Limb (tissue), 2 donors: ENCODE results near the gene TAF1B.
"Not testable (repeated sequence)": the region's sequence is repeated elsewhere in the genome, so short reads cannot be mapped to it uniquely, and the experiment has no call there.

Source experiments
- DNase-seq, 2 donors: peaks; one replicate each; pipeline ENCODE4 v3.0.0-alpha.2; 2016; ENCODE audit errors: extremely low spot score in 2 of 2

Gene TAF1B

DNA sequence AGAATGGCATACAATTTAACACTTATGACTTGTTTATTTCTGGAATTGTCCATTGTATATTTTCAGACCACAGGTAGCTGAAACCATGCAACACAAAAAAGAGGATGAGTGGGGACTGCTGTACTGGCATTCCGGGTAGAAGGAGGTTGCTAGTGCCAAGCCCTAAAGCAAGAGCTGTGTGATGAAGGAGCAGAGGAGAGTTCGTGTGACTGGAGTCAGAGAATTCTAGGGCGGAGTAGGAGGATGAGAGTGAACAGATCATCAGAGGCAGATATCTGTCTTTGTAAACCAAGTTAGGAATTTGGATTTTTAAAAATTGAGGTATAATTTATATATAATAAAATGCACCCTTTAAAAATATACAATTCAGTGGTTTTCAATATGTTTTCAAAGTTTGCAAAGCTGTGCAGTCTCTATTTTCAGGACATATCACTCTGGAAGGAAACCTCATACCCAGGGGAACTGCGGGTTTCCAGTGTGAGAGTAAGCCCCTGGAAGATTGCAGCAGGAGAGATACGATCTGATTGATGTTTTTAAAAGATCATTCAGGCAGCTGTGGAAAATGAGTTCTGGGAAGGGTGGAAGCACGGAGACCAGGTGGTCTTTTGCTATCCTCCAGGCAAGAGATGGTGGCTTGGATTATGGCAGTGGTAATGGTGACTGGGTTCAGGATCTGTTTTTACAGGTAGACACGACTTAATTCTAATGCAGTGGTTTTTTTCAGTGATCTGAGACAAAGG, 36.4 kb downstream of the TAF1B start:
- no peak for DNase-seq

DNA sequence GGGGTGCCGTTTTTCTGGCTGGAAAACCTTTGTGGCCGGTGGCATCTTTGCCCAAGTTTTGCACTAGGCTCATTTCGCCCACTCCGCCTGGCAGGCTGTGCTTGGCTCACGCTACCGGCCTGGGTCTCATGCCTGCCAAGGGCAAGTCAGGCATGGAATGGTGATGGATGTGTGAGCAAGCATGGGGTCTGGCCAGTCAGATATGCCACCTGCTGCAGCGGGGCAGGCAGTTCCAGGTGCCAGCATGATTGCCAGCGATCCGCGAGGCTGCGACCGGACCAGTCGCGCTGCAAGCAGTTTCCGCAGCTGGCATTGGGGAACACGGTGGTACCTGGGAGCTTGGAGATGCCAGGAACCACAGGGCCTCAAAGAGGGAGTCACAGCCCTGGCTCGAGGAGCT, 40.6 kb downstream of the TAF1B start:
- DNase-seq = no peak

DNA sequence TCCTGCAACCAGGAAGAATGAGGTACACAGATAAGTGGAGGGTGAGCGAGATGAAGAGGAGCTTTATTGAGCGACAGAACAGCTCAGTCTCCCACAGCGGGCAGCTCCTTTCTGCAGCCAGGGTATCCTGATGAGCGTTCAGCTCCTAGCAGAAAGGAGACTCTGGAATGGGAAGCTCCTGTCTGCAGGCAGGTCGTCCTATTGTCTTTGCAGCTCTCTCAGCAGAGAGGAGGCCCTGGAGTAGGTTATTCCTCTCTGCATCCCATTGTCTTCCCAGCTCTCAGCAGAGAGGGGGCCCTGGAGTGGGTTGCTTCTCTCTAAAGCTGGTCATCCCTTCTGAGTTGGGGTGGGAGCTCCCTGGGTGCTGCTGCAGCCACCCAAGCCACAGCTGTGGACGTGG, 41.2 kb downstream of the TAF1B start:
- DNase-seq = no peak

DNA sequence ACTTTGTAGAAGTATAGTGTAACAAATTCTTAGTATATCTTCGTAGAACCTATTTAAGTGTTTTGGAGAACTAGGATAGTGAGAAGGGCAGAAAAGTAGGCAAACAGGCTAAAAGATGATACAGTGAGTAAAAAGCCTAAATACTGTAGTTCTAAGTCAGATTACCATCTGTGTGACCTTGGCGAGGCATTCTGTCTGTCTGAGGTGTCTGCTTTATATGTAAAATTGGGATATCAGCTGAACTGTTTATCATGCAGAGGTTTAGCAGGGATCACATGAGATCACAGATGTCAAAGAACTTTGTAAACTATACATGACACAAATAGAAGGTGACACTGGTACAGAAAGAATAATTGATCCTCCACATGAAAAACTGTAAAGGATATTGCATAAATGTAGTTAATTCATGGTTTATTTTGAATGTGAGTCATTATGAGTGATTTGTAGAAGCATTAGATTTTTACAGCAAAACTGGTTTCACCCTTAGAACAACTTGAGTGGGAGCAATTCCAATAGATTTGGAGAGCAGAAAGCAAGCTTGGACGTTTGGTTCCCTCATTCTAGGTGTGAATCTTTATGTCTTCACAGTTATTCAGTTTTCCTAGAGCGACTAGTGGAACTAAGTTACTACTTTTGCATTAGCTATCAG, 41.9 kb downstream of the TAF1B start:
- DNase-seq = no peak

DNA sequence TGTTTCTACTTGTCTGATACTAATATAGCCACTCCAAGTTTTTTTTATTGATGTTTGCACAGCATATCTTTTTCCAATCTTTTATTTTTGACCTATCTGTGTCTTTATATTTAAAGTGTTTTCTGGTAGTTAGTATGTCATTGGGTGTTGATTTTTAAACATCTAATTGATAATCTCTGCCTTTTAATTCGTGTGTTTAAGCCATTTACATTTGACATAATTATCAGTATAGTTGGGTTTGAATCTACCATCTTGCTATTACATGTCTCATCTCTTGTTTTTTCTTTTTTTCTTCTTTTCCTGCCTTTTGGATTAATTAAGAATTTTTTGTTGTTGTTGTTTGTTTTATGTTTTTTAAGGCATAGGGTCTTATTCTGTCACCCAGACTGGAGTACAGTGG, 44.2 kb downstream of the TAF1B start:
- DNase-seq = no peak

DNA sequence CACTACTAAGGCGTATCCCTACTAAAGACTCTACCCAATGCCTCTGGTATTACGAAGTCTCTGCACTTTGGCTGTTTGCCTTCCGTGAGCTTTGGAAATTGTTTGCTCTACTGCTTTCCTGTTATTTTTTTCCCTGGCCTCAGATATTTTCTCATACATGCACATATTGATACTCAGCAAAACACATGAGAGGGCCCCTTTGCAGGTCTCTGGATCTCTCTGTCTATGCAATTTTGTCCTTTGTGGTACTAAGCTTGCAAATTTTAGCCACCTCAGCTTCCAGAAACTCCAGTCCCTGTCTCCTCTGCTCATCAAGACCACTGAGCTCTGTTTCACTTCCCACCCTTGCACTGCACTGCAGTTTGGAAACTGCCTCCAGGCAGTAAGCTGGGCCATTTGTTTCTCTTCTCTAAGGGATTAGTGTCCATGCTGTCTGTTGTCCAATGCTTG, 46.6 kb downstream of the TAF1B start:
- DNase-seq = no peak

DNA sequence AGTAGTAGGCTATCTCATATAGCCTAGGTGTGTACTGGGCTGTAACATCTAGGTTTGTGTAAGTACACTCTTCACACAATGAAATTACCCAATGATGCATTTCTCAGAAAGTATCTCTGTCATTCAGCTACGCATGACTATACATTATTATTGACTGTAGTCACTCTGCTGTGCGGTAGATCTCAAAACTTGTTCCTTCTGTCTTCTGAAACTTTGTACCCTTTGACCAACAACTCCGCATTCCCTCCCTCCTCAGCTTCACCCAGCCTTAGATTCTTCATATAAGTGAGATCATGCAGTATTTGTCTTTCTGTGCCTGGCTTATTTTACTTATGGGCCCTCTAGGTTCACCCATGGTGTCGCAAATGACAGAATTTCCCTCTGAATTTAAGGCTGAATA, 49.0 kb downstream of the TAF1B start:
- no peak for DNase-seq

DNA sequence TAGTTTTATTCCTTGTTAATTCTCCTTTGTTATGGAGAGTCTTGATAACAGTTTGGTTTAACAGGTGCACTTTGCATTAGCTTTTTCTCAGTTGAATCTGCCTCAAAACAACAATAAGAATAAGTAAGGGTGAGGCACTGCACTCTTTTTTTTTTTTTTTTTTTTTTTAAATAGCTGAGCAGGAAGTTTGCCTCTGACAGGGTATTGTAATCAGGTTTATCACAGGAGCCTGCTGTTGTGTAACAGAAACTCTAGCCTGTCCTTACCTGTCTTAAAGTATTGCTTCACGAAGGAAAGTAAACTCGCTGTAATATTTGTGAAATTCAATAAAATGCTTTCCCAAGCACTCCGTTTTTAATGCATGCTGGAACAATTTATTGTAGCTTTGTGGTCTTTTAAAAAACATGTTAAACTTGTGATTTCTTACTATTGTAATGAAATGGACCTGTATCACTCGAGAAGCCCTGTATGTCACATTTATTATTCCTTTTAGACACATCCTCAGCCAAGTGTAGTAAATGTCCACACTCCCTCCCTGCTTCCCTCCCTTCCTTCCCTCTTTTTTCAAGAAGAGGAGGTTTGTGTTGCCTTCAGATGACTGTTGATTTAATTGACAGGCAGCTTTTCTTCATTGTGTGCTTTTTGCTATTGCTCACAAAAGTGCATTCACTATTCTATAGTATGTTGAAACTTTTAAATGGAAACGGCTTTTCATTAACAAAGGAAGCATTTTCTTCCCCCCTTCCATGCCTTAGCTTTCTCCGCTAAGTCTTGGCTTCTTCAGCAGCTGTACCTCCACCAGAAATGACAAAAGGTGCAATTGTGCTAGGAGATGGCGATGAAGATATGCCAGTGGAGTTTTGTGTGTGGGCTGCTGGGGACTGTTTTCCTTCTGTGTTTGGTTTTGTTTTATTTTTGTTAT, 52.7 kb downstream of the TAF1B start:
- no peak for DNase-seq

DNA sequence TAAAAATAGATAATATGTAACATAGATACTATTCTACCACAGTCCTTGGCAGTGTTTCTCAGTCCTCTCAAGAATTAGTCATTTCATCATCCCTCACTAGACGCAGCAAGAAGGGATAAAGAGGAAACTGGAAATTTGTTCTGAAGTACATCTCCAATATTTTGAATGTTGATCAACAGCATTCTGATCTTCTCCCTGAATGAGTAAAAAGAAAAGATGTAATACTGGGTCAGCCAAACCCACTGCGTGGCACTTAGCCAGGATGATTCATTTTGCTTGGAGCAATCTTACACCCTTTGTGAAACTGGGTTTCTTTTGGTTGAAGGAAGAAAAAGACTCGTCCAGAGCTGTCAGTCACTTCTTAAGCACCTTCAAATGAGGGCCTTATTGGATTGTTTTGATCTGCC, 54.1 kb downstream of the TAF1B start:
- peak in 1 of 2 donors; percentile 13 for DNase-seq

DNA sequence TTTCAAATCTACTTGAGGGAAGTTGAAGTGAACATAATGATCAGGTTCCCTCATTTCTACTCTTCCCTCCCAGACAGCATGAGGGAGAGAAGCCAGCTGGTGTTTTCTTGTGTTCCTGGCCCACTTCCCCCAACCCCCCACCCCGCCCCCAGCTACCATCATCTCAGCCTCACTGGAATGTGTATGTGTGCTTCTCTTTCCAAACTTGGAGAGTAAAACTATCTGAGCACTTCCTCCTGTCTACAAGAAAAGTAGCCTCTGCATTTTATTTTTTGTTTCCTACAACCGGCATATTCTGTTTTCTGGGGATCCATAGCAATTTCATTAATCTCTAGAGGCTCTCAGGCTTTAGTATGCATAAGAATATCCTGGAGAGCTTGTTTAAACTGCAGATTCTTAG, 54.6 kb downstream of the TAF1B start:
- peak; percentile 41 to 51 for DNase-seq

DNA sequence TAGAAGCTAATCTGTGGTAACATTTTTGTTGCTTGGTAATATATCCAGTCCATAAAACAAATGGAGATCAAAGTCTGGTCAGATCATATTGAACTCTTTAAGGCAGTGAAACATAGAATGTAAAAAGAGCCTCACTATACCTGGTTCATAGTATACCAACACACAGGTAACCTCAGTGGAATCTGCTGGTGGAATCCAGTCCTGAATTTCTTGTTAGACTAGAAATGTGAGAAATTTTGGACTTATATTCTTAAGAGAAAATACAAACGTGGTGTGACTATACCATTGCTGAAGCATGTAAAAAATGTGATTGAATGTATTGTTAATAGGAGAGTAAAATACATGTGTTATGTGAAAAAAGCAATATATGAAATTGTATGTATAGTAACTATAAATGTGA, 62.1 kb downstream of the TAF1B start:
- DNase-seq = no peak

DNA sequence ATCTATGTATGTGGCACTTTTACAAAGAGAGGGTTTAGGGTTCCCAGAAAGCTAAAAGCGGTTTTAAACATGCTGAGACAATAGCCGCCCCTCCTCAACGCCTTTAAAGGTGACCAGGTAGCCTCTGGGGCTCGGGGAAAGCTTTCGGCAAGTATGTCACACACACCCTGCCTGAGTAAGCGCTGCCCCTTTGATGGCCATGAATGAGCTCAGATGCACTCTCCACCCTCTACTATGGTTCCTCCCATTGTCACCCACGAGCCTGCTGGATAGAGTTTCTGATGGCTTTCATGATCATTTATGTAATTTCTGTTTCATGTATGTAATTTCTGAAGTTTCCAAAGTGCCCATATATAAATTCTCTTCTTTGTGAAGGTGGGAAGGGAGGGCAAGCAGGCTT, 64.1 kb downstream of the TAF1B start:
- no peak for DNase-seq

DNA sequence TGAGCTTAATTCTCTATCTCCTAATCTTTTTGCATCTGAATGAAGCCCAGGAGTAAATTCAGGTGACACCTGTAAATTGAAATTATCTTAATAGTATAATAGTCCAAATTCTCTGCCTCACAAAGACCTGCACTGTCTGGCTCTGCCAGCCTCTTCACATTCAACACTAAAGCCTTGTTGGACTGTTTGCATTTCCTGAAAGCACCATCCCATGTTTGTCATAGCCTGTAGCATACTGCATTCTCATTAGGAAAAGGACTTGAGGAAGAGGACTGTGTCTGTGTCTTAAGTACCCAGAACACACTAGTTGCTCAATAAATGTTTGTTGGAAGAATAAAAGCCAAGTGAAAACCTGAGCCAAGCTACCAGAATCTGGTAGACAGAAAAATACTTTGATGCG, 65.4 kb downstream of the TAF1B start:
- DNase-seq = no peak

DNA sequence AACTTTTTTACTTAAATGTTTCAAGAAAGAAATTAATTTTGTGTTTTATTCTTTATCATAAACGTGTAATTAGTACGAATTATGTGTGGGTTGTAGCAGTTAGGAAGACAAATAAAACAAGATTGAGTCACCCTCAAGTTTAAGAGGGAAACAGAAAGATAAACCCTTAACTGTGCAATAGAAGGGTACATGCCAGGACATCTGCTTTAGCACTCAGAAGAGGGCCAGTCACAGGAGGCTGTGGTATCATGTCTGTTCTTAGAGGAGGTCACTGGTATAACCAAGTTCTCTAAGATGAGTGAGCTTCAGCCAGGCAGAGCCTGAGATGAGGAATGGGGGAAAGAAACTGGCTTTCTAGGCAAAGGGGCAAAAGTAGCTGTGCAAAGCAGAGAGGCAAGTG, 65.8 kb downstream of the TAF1B start:
- DNase-seq = no peak

DNA sequence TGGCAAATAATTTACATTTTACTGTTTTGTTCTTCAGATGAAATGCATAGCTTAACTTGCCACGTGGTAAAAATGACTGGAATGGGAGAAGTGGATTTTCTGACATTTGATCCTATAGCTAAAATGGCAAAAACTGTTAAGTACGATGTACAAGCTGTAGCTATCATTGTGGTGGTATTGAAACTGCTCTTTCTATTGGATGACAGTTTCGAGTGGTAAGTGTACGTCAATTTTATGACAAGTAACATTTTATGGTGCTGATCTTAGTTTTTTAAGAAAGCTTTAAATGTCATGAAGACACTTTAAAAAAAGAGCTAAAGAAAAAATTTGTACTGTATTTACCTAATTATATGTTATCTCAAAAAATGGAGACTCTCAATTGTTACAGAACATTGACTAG, 67.4 kb downstream of the TAF1B start:
- no peak for DNase-seq

DNA sequence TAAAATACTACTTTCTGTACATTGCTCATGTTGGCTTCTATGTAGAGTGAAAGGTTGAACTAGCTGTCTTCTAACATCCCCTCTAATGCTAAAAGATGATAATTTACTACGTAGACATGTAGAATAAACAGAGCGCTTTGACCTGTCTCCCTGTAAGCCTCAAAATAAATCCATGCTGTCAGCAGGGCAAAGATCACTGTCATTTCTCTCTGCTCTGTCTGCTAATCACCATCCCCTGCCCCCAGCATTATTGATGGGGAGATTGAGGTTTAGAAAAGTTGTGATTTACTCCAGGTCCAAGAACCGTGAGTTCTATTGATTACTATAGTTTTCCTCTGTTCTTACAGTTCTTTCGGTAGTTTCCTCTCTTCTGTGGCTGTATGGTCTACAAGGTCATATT, 69.2 kb downstream of the TAF1B start:
- no peak for DNase-seq

DNA sequence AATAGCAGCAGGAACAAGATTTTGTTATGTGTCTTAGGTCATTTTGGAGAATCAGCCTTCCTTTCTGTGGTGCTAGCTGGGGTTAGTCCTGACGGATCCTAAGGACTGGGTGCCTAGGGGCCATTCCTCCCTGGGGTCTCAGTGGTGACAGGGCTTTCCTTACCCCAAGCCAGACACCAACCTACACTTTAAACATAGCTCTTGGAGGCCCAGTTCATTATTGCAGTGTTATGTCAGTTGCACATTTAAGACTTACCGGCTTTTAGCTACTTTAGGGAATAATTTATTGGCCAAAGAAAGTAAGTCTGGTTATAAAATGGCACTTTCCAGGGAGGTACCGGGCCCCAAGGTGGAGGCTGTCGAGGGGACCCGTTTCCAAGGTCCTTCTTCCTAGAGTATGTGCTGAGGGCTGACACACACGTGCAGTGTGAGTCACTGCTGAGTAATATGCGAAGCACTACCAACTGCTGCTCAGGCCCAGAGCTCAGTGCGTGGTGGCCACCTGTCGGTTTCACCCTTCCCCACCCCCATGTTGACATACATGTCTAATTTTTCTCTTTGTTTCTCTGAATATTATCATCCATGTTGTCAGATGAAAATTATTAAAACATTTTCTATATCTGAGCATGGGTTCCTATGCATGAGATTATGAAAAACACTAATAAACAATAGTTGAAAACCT, 71.3 kb downstream of the TAF1B start:
- DNase-seq = no peak

DNA sequence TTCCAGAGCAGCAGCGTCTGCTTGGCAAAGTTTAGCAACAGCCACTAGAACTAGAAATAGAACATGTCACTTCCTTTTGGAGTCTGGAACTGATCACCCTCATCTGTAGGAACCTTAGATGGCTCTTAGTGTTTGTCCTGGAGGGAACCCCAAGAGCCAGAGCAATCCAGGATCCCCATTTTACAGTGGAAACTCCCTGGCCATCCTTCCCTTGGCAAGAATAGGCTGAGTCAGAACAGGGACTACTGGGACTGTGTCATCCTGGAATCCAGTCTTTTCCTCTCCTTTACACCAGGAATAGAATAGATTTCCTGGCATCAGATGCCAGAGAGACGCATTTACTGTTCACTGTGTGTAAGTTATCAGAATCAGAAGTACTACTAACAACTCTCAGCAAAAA, 75.0 kb downstream of the TAF1B start:
- DNase-seq = no peak

DNA sequence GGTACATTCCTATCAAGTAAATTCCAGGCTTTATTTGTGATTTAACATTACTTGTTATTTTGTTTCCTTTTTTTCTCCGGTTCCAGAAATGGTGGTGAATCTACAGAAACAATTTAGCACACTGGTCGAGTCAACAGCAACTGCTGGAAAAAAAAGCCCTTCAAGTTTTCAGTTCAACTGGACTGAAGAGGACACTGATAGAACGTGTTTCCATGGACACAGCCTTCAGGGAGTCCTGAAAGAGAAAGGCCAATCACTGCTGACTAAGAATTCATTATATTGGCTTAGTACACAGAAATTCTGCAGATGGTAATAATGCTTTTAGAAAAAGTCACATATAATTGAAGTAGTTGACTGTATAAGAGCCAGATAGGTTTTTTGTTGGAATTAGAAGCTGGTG, 76.2 kb downstream of the TAF1B start:
- no peak for DNase-seq

DNA sequence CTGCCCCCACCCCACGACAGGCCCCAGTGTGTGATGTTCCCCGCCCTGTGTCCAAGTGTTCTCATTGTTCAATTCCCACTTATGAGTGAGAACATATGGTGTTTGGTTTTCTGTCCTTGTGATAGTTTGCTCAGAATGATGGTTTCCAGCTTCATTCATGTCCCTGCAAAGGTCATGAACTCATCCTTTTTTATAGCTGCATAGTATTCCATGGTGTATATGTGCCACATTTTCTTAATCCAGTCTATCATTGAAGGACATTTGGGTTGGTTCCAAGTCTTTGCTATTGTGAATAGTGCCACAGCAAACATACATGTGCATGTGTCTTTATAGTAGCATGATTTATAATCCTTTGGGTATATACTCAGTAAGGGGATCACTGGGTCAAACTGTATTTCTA, 83.7 kb downstream of the TAF1B start:
- not testable (repeated sequence) for DNase-seq

DNA sequence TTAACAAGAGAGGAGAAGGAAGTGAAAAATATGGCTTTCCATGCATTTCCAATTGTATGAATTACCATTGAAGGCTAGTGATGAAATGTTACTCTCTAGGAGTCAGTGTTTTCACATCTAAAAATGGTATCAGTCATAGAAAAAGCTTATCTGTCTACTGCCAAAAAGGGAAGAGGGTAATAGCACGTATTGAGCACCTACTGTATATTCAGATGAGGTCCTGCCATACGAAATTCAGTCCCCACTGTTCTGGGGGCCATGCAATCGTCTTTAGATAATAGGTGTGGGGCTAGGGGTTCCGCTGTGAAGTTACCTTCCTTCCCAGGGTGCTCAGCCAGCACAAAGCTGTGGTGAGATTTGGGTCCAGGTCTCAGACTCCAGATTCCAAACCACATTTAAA, 94.0 kb downstream of the TAF1B start:
- DNase-seq = no peak

DNA sequence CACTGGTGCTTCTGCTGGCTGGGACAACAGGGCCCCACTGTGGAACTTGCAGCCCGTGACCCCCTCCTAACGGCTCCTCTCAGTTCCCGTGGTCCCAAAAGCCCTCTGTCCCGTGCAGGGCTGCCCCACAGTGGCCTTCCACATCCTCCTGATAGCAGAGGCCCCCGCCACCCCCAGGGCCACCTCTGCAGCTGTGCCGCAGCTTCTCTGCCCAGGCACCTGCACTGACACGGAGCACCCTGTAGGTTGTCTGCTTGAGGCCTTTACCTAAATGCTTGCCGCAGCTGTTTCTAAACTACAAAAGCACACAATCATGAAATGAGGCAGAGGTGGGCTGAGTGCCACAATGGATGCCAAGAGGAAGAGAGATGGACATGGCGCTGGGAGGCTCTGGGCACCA, 94.7 kb downstream of the TAF1B start:
- DNase-seq = no peak
